ENCODE results near the gene MCM10. TPM values are rescaled to one million over a fixed set of nuclear protein-coding genes. Genes with fewer than 3 reads are reported as not detected.
"Not testable (repeated sequence)": the region's sequence is repeated elsewhere in the genome, so short reads cannot be mapped to it uniquely, and the experiment has no call there.

Gene MCM10
- total and polyA plus RNA-seq, 9 of the 15 experiments (the other 6 are each of a cell fraction or from before 2014, with no cell fraction given) = 10.4 to 68.1 (median 48.0) TPM

- TF ChIP-seq SREBF1 (IDR thresholded peaks at IDR 0.05; ENCODE audit: borderline replicate concordance, low read depth, low read length) (no peak), ZNF699 (CRISPR knock-in tag; IDR thresholded peaks at IDR 0.05; ENCODE audit: insufficient replicate concordance) (no peak), PKNOX1 (IDR thresholded peaks at IDR 0.05) (no peak), ZNF696 (CRISPR knock-in tag; conservative IDR thresholded peaks at IDR 0.05) (no peak)
These were observed 80.3 kb downstream of the MCM10 start (continued) for GRCh38 chr10:13241613-13242012.

GRCh38 chr10:13242260-13242659 lies 80.9 kb downstream of the MCM10 start:
- POLR2A ChIA-PET; DNase-seq (ENCODE audit: extremely low read depth in 1 of 4, low spot score in 3 of 4); FAIRE-seq; H3K27ac ChIP-seq (ENCODE audit: extremely low read depth, low read depth, low read length); H3K36me3 ChIP-seq (ENCODE audit: control insufficient read depth, insufficient read depth, low read length); ATAC-seq; in situ Hi-C loops (cut with MboI); H3K9ac ChIP-seq (ENCODE audit: insufficient read depth in 1 of 2, low read depth in 2 of 2, low read length in 2 of 2); H3K9me1 ChIP-seq (ENCODE audit: control insufficient read depth, insufficient read depth, low read length); H2AFZ ChIP-seq (ENCODE audit: low read depth, low read length); intact Hi-C loops (cut with micrococcal nuclease); H3K4me2 ChIP-seq (ENCODE audit: insufficient read depth, low read length); H3K79me2 ChIP-seq (ENCODE audit: control insufficient read depth, insufficient read depth, low read length); H3K9me3 ChIP-seq (replicated peaks; ENCODE audit: control insufficient read depth, insufficient read depth, low read depth, low read length); CTCF ChIA-PET (ENCODE audit: low intra/inter-chr PET ratio); H3K4me1 ChIP-seq (replicated peaks in 1 of 2; ENCODE audit: control insufficient read depth in 2 of 2, insufficient read depth in 2 of 2, low read length in 2 of 2); H3K4me3 ChIP-seq; H4K20me1 ChIP-seq (replicated peaks; ENCODE audit: control insufficient read depth, insufficient read depth, low read length); BruUV-seq (replicated peaks): not testable (repeated sequence)
- WGBS (ENCODE audit: insufficient coverage, low coverage, missing lambda C conversion rate) = 37% methylated on average over 5 of the region's 5 CpGs
- peaks cover 4 to 28% of the 10 kb centered on the region in 2 experiments for H3K27me3 ChIP-seq (ENCODE audit: control insufficient read depth in 2 of 2, insufficient read depth in 2 of 2, low read length in 2 of 2)

All from K562 (cell line).